Measurements from ENCODE around the gene ATRAID. TPM values are rescaled to one million over a fixed set of nuclear protein-coding genes. Genes with fewer than 3 reads are reported as not detected.

ATRAID gene
- total and polyA plus RNA-seq, 2 donors (not counting 3 experiments of a cell fraction or from before 2014, with no cell fraction given): 84.3 to 283 TPM

DNA sequence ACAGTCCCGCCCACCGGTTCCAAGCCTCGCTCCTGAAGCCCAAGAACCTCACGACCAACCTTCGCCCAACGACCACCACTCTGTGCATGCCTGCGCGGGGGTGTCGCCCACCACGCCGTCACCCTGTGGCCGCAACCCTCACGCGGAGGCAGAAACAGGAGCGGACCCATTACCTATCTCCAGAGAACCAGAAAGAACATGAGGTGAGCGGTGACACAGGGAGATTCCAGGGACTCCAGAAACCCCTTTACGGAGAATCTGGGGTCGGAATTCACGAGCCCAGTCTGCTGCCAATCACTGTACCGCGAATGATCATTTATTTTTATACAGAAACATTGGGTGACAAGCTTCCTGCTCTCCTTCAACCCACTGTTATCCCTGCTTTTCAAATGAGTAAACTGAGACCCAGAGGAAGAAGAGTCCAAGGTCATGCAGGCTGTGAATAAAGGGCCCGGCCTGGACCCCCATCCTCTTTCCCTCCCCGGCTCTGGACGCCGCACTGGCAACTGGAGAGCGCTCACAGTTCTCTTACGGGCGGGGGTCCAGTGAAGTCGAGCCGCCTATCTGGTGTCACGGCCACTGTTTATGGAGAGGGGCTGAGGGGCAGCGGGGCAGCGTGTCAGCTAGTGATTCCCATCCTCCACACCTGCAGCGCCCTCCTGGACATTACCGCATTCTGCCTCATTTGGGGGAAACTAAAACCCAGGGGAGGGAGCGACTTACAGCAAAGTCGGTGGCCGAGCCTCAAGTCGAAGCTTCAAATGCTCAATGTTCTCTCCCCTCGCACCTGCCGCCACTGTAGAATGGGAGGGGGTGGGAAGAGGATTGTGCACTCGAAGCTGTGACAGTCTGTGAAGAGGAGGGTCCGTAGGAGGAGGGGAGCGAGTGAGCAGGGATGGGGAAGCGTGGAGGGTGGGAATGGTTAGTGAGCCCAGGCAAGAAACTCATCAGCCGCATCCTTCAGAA lies 51.7 kb downstream of the ATRAID start:
- H3K9me3 ChIP-seq (replicated peaks; ENCODE audit: control insufficient read depth, insufficient read depth, low read length): no peaks in the 10 kb centered on the region
- H2AFZ ChIP-seq (ENCODE audit: low read depth, low read length): peak overlapping the region; percentile 64
- H3K9me1 ChIP-seq (replicated peaks; ENCODE audit: control insufficient read depth, extremely low read depth, insufficient read depth, low read length): no peaks in the 10 kb centered on the region
- peaks cover 15 to 38% of the 10 kb centered on the region in 2 experiments for H3K27me3 ChIP-seq (ENCODE audit: control insufficient read depth in 2 of 2, insufficient read depth in 2 of 2, low read length in 2 of 2)
- H3K27ac ChIP-seq (ENCODE audit: insufficient read depth, low read depth, low read length): no peak overlapping the region
- no peaks in the 10 kb centered on the region for H3K36me3 ChIP-seq (ENCODE audit: control insufficient read depth in 2 of 2, extremely low read depth in 1 of 2, insufficient read depth in 2 of 2, low read length in 2 of 2)
- no peak overlapping the region for H3K9ac ChIP-seq (replicated peaks; ENCODE audit: extremely low read depth, insufficient read depth, low read length)
- TF ChIP-seq EZH2 (IDR thresholded peaks at IDR 0.05; ENCODE audit: borderline replicate concordance, low read depth, low read length, severe bottlenecking): peak; percentile 99
- TF ChIP-seq, protein P1, sequence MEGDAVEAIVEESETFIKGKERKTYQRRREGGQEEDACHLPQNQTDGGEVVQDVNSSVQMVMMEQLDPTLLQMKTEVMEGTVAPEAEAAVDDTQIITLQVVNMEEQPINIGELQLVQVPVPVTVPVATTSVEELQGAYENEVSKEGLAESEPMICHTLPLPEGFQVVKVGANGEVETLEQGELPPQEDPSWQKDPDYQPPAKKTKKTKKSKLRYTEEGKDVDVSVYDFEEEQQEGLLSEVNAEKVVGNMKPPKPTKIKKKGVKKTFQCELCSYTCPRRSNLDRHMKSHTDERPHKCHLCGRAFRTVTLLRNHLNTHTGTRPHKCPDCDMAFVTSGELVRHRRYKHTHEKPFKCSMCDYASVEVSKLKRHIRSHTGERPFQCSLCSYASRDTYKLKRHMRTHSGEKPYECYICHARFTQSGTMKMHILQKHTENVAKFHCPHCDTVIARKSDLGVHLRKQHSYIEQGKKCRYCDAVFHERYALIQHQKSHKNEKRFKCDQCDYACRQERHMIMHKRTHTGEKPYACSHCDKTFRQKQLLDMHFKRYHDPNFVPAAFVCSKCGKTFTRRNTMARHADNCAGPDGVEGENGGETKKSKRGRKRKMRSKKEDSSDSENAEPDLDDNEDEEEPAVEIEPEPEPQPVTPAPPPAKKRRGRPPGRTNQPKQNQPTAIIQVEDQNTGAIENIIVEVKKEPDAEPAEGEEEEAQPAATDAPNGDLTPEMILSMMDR (IDR thresholded peaks at IDR 0.05; ENCODE audit: extremely low read depth in 1 of 2, insufficient read depth in 1 of 2, low read depth in 1 of 2, low read length in 2 of 2): no peak
- intact Hi-C loops (cut with micrococcal nuclease) (loop anchor here (2.0 kb wide), 1 partner anchor 25 kb away; no protein-coding TSS in a partner anchor), dilution Hi-C loops (cut with MboI; ENCODE audit: extremely low pct_ligation_motif_present, low sequenced_read_pairs) (no loop called here)
- no peaks in the 10 kb centered on the region for H3K79me2 ChIP-seq (ENCODE audit: control insufficient read depth, insufficient read depth, low read length)
- peaks cover 22% of the 10 kb centered on the region for H3K4me1 ChIP-seq (ENCODE audit: control insufficient read depth, extremely low read depth, insufficient read depth, low read length)
- ChIA-PET POLR2A (interaction anchor here (1.5 kb wide), 1 partner anchor 30 kb away, joined by 3 read pairs; no protein-coding TSS in a partner anchor), CTCF (interaction anchor here (0.8 to 6.9 kb wide), 8 partner anchors 9 to 94 kb away, joined by 3 to 143 read pairs (median 4); partner anchors contain the start of gene TRIM54)
- BruUV-seq (replicated peaks): no TSS peak
- H3K4me2 ChIP-seq (ENCODE audit: insufficient read depth, low read length): peak overlapping the region; percentile 77
- H4K20me1 ChIP-seq (replicated peaks; ENCODE audit: control insufficient read depth, extremely low read depth, insufficient read depth, low read length): no peaks in the 10 kb centered on the region
- DNase-seq (ENCODE audit: low read depth, low spot score) (peak; percentile 31), FAIRE-seq (peak; percentile 18)
- peak overlapping the region in 2 of 3 experiments; percentile 43 to 82 for H3K4me3 ChIP-seq (replicated peaks in 1 of 3; ENCODE audit: insufficient read depth in 1 of 3, low read depth in 1 of 3, low read length in 3 of 3)

Measured in endothelial cell of umbilical vein (primary cell).